ENCODE results near the gene PHF20. TPM values are rescaled to one million over a fixed set of nuclear protein-coding genes. Genes with fewer than 3 reads are reported as not detected.
"Not testable (repeated sequence)": the region's sequence is repeated elsewhere in the genome, so short reads cannot be mapped to it uniquely, and the experiment has no call there.

PHF20 gene
- total RNA-seq, 1 donor, result 34.5 TPM

GRCh38 chr20:35984382-35984781, 212.6 kb downstream of the PHF20 start:
- no peak overlapping the region for H3K4me3 ChIP-seq (ENCODE audit: low read depth, low read length)
- TF ChIP-seq CTCF (IDR thresholded peaks at IDR 0.05; ENCODE audit: insufficient read depth, low read depth, low read length), result no peak
- no peak for DNase-seq (ENCODE audit: low read depth)

- H3K4me3 ChIP-seq (ENCODE audit: low read depth, low read length), result no peak overlapping the region
- TF ChIP-seq CTCF (IDR thresholded peaks at IDR 0.05; ENCODE audit: insufficient read depth, low read depth, low read length), result no peak
- no peak for DNase-seq (ENCODE audit: low read depth)
Observed at GRCh38 chr20:35985806-35986205, 214.0 kb downstream of the PHF20 start.

- H3K4me3 ChIP-seq (ENCODE audit: low read depth, low read length), result no peak overlapping the region
- TF ChIP-seq CTCF (IDR thresholded peaks at IDR 0.05; ENCODE audit: insufficient read depth, low read depth, low read length), result no peak
- DNase-seq (ENCODE audit: low read depth), result no peak
Observed at GRCh38 chr20:35988910-35989463, 217.2 kb downstream of the PHF20 start.

- H3K4me3 ChIP-seq (ENCODE audit: low read depth, low read length), result no peak overlapping the region
- peak; percentile 58 for TF ChIP-seq CTCF (IDR thresholded peaks at IDR 0.05; ENCODE audit: insufficient read depth, low read depth, low read length)
- DNase-seq (ENCODE audit: low read depth), result peak; percentile 23
Observed at GRCh38 chr20:35991142-35991771, 219.4 kb downstream of the PHF20 start.

GRCh38 chr20:35992713-35993335, 221.0 kb downstream of the PHF20 start:
- DNase-seq (ENCODE audit: low read depth), result peak; percentile 64
- TF ChIP-seq CTCF (IDR thresholded peaks at IDR 0.05; ENCODE audit: insufficient read depth, low read depth, low read length), result peak; percentile 86
- no peak overlapping the region for H3K4me3 ChIP-seq (ENCODE audit: low read depth, low read length)

- DNase-seq (ENCODE audit: low read depth), result peak; percentile 83
- peak; percentile 98 for TF ChIP-seq CTCF (IDR thresholded peaks at IDR 0.05; ENCODE audit: insufficient read depth, low read depth, low read length)
- no peak overlapping the region for H3K4me3 ChIP-seq (ENCODE audit: low read depth, low read length)
Observed at GRCh38 chr20:35994994-35995453, 223.2 kb downstream of the PHF20 start.

- not testable (repeated sequence) for H3K4me3 ChIP-seq (ENCODE audit: low read depth, low read length); DNase-seq (ENCODE audit: low read depth)
Observed at GRCh38 chr20:35996492-35996891, 224.7 kb downstream of the PHF20 start.

Measured in fibroblast of villous mesenchyme (primary cell).